ENCODE results near the gene ZNF750. TPM values are rescaled to one million over a fixed set of nuclear protein-coding genes. Genes with fewer than 3 reads are reported as not detected.

The ZNF750 gene
- total and polyA plus RNA-seq, 2 donors (not counting 3 experiments of a cell fraction or from before 2014, with no cell fraction given) = 0.15 to 0.80 TPM

DNA sequence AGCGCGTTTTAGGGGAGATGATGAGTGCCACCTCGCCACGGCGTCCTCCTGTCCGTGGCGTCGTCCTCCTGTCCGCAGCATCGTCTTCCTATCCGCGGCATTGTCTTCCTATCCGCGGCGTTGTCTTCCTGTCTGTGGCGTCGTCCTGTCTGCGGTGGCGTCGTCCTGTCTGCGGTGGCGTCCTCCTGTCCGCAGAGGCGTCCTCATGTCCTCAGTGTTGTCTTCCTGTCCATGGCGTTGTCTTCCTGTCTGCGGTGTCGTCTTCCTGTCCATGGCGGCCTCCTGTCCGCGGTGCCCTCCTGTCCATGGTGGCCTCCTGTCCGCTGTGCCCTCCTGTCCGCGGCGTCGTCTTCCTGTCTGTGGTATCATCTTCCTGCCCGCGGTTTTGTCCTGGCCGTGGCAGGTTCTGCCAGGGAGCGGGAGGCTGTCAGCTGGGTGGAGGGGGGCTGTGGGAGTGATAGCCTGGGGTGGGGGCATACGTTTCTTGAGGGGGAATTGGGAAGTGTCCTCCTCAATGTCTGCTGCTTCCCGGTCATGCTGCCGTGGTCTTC is 57.1 kb downstream of the ZNF750 start:
- TF ChIP-seq, protein P1, sequence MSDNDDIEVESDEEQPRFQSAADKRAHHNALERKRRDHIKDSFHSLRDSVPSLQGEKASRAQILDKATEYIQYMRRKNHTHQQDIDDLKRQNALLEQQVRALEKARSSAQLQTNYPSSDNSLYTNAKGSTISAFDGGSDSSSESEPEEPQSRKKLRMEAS (IDR thresholded peaks at IDR 0.05; ENCODE audit: insufficient read depth, insufficient read length) = no peak
- TF ChIP-seq FOS (IDR thresholded peaks at IDR 0.05; ENCODE audit: borderline replicate concordance, insufficient read depth, low read length) (no peak), JUN (IDR thresholded peaks at IDR 0.05; ENCODE audit: borderline replicate concordance, insufficient read depth, insufficient read length, low read depth) (no peak), MYC (IDR thresholded peaks at IDR 0.05; ENCODE audit: low read depth, low read length) (no peak), GATA2 (IDR thresholded peaks at IDR 0.05; ENCODE audit: insufficient read depth, insufficient read length, low read depth, low read length) (no peak), POLR2AphosphoS5 (IDR thresholded peaks at IDR 0.05; ENCODE audit: insufficient read depth, low read depth, low read length) (no peak), POLR2A (IDR thresholded peaks at IDR 0.05; ENCODE audit: low read depth, low read length) (no peak), EZH2 (IDR thresholded peaks at IDR 0.05; ENCODE audit: borderline replicate concordance, low read depth, low read length, severe bottlenecking) (no peak)
- TF ChIP-seq, protein P2, sequence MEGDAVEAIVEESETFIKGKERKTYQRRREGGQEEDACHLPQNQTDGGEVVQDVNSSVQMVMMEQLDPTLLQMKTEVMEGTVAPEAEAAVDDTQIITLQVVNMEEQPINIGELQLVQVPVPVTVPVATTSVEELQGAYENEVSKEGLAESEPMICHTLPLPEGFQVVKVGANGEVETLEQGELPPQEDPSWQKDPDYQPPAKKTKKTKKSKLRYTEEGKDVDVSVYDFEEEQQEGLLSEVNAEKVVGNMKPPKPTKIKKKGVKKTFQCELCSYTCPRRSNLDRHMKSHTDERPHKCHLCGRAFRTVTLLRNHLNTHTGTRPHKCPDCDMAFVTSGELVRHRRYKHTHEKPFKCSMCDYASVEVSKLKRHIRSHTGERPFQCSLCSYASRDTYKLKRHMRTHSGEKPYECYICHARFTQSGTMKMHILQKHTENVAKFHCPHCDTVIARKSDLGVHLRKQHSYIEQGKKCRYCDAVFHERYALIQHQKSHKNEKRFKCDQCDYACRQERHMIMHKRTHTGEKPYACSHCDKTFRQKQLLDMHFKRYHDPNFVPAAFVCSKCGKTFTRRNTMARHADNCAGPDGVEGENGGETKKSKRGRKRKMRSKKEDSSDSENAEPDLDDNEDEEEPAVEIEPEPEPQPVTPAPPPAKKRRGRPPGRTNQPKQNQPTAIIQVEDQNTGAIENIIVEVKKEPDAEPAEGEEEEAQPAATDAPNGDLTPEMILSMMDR (IDR thresholded peaks at IDR 0.05; ENCODE audit: extremely low read depth in 1 of 2, insufficient read depth in 1 of 2, low read depth in 1 of 2, low read length in 2 of 2) = no peak
- dilution Hi-C loops (cut with MboI; ENCODE audit: extremely low pct_ligation_motif_present, low sequenced_read_pairs) (no loop called here), intact Hi-C loops (cut with micrococcal nuclease) (loop anchor here (1.0 to 5.0 kb wide), 3 partner anchors 63 to 180 kb away; no protein-coding TSS in a partner anchor)
- H3K27me3 ChIP-seq (ENCODE audit: control insufficient read depth in 2 of 2, insufficient read depth in 2 of 2, low read length in 2 of 2) = no peaks in the 10 kb centered on the region
- CTCF ChIA-PET = interaction anchor here (1.1 to 4.3 kb wide), 2 partner anchors 131 to 133 kb away, joined by 3 to 176 read pairs; no protein-coding TSS in a partner anchor
- no peaks in the 10 kb centered on the region for H4K20me1 ChIP-seq (replicated peaks; ENCODE audit: control insufficient read depth, extremely low read depth, insufficient read depth, low read length)
- H3K9me3 ChIP-seq (replicated peaks; ENCODE audit: control insufficient read depth, insufficient read depth, low read length) = no peaks in the 10 kb centered on the region
- H2AFZ ChIP-seq (ENCODE audit: low read depth, low read length) = no peak overlapping the region
- peaks cover 2% of the 10 kb centered on the region for H3K4me1 ChIP-seq (ENCODE audit: control insufficient read depth, extremely low read depth, insufficient read depth, low read length)
- H3K36me3 ChIP-seq (ENCODE audit: control insufficient read depth in 2 of 2, extremely low read depth in 1 of 2, insufficient read depth in 2 of 2, low read length in 2 of 2) = peaks cover 2 to 5% of the 10 kb centered on the region in 2 experiments
- no peaks in the 10 kb centered on the region for H3K9me1 ChIP-seq (replicated peaks; ENCODE audit: control insufficient read depth, extremely low read depth, insufficient read depth, low read length)
- BruUV-seq (replicated peaks) = no TSS peak
- H3K27ac ChIP-seq (ENCODE audit: insufficient read depth, low read depth, low read length) = no peak overlapping the region
- no peak overlapping the region for H3K9ac ChIP-seq (replicated peaks; ENCODE audit: extremely low read depth, insufficient read depth, low read length)
- DNase-seq (ENCODE audit: low read depth, low spot score) = no peak
- H3K4me3 ChIP-seq (replicated peaks in 1 of 3; ENCODE audit: insufficient read depth in 1 of 3, low read depth in 1 of 3, low read length in 3 of 3) = no peak overlapping the region
- no peak for FAIRE-seq
- no peaks in the 10 kb centered on the region for H3K79me2 ChIP-seq (ENCODE audit: control insufficient read depth, insufficient read depth, low read length)
- POLR2A ChIA-PET = no interaction called here
- H3K4me2 ChIP-seq (ENCODE audit: insufficient read depth, low read length) = no peak overlapping the region
